ENCODE results near the gene SNRK.

The SNRK gene

GRCh38 chr3:43309372-43310305 is 23.3 kb downstream of the SNRK start:
- no peak for DNase-seq (ENCODE audit: low read depth in 3 of 3)

GRCh38 chr3:43316783-43317460 is 30.6 kb downstream of the SNRK start:
- no peak for DNase-seq (ENCODE audit: low read depth in 3 of 3)

GRCh38 chr3:43317461-43318316 is 31.3 kb downstream of the SNRK start:
- DNase-seq (ENCODE audit: low read depth in 3 of 3) = no peak

- DNase-seq (ENCODE audit: low read depth in 3 of 3) = no peak
Measured at GRCh38 chr3:43319376-43319775, 33.0 kb downstream of the SNRK start.

- DNase-seq (ENCODE audit: low read depth in 3 of 3) = no peak
Measured at GRCh38 chr3:43319794-43320193, 33.5 kb downstream of the SNRK start.

- DNase-seq (ENCODE audit: low read depth in 3 of 3) = no peak
Measured at GRCh38 chr3:43320288-43320687, 33.9 kb downstream of the SNRK start.

- no peak for DNase-seq (ENCODE audit: low read depth in 3 of 3)
Measured at GRCh38 chr3:43323541-43323940, 37.2 kb downstream of the SNRK start.

GRCh38 chr3:43326891-43327581 is 40.7 kb downstream of the SNRK start:
- DNase-seq (ENCODE audit: low read depth in 3 of 3) = no peak

- no peak for DNase-seq (ENCODE audit: low read depth in 3 of 3)
Measured at GRCh38 chr3:43327582-43327979, 41.2 kb downstream of the SNRK start.

GRCh38 chr3:43328653-43329052 is 42.3 kb downstream of the SNRK start:
- no peak for DNase-seq (ENCODE audit: low read depth in 3 of 3)

GRCh38 chr3:43330981-43331380 is 44.6 kb downstream of the SNRK start:
- DNase-seq (ENCODE audit: low read depth in 3 of 3) = no peak

- no peak for DNase-seq (ENCODE audit: low read depth in 3 of 3)
Measured at GRCh38 chr3:43331381-43331780, 45.0 kb downstream of the SNRK start.

- DNase-seq (ENCODE audit: low read depth in 3 of 3) = no peak
Measured at GRCh38 chr3:43334976-43335375, 48.6 kb downstream of the SNRK start.

- no peak for DNase-seq (ENCODE audit: low read depth in 3 of 3)
Measured at GRCh38 chr3:43335799-43336198, 49.5 kb downstream of the SNRK start.

- DNase-seq (ENCODE audit: low read depth in 3 of 3) = no peak
Measured at GRCh38 chr3:43338295-43338694, 52.0 kb downstream of the SNRK start.

GRCh38 chr3:43340403-43340802 is 54.1 kb downstream of the SNRK start:
- DNase-seq (ENCODE audit: low read depth in 3 of 3) = no peak

- DNase-seq (ENCODE audit: low read depth in 3 of 3) = no peak
Measured at GRCh38 chr3:43341788-43342187, 55.4 kb downstream of the SNRK start.

- no peak for DNase-seq (ENCODE audit: low read depth in 3 of 3)
Measured at GRCh38 chr3:43343185-43343584, 56.8 kb downstream of the SNRK start.

- no peak for DNase-seq (ENCODE audit: low read depth in 3 of 3)
Measured at GRCh38 chr3:43343815-43344214, 57.5 kb downstream of the SNRK start.

GRCh38 chr3:43344520-43344919 is 58.2 kb downstream of the SNRK start:
- DNase-seq (ENCODE audit: low read depth in 3 of 3) = no peak

- no peak for DNase-seq (ENCODE audit: low read depth in 3 of 3)
Measured at GRCh38 chr3:43345246-43345645, 58.9 kb downstream of the SNRK start.

GRCh38 chr3:43345877-43346276 is 59.5 kb downstream of the SNRK start:
- DNase-seq (ENCODE audit: low read depth in 3 of 3) = no peak
